Dendritic cell treated with granulocyte-macrophage colony-stimulating factor and Interleukin-4, amounts not matched to agents 40 ng/mL and 50 ng/mL, for 4 days (primary cell): ENCODE data around the gene ATP1B1.
"Not testable (repeated sequence)": the region's sequence is repeated elsewhere in the genome, so short reads cannot be mapped to it uniquely, and the experiment has no call there.

Source experiments
- H3K27ac Mint-ChIP-seq: one replicate; pipeline ENCODE4 v1.8.0; 2022; ENCODE audit warnings: mild to moderate bottlenecking, mixed read lengths
- H3K27me3 Mint-ChIP-seq: one replicate; pipeline ENCODE4 v1.8.0; 2022; ENCODE audit warnings: mild to moderate bottlenecking, mixed read lengths
- H3K36me3 Mint-ChIP-seq: one replicate; pipeline ENCODE4 v1.8.0; 2022; ENCODE audit warnings: low read depth, mixed read lengths
- H3K4me1 Mint-ChIP-seq: one replicate; pipeline ENCODE4 v1.8.0; 2022; ENCODE audit warnings: low read depth, mixed read lengths
- H3K4me3 Mint-ChIP-seq: one replicate; pipeline ENCODE4 v1.8.0; 2022; ENCODE audit warnings: mild to moderate bottlenecking, moderate library complexity, mixed read lengths
- H3K9me3 Mint-ChIP-seq: one replicate; pipeline ENCODE4 v1.8.0; 2022; ENCODE audit warnings: mixed read lengths
- intact Hi-C: fragments of 100-400 bp; cut with micrococcal nuclease; formaldehyde crosslinking; loops from one replicate; pipeline ENCODE4 v1.15.0; 2022

The ATP1B1 gene

DNA sequence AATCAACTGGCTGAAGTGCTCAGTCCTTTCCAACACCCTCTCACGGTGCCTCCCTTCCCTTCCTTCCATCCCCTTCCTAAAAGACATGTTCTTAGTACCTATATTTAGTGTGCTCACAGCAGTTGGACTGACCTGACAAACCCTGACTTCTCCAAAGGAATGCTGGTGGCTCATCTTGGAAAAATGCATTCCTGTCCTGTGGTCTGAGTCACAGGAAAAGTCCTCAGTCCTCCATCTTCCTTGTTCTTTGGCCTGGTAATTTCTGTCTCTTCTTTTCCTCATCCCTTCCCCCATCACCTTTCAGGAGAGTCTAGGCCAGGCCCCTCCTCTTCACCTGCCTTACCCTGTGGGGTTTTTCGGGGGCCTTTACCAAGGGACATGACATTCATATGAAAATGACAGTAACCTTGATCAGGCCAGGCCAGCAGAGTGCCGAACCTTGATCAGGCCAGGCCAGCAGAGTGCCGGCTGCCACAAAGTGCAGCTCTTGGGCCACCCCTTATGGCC, 7.2 kb downstream of the ATP1B1 start:
- intact Hi-C loops = loop anchor here (10.0 kb wide), 2 partner anchors 371 to 769 kb away; partner anchors contain the start of gene SLC19A2
- Mint-ChIP-seq H3K27me3 (no peaks in the 10 kb centered on the region), H3K36me3 (peaks cover 56% of the 10 kb centered on the region), H3K4me1 (peaks cover 72% of the 10 kb centered on the region), H3K4me3 (no peak overlapping the region), H3K9me3 (no peaks in the 10 kb centered on the region), H3K27ac (peak overlapping the region; percentile 20)

DNA sequence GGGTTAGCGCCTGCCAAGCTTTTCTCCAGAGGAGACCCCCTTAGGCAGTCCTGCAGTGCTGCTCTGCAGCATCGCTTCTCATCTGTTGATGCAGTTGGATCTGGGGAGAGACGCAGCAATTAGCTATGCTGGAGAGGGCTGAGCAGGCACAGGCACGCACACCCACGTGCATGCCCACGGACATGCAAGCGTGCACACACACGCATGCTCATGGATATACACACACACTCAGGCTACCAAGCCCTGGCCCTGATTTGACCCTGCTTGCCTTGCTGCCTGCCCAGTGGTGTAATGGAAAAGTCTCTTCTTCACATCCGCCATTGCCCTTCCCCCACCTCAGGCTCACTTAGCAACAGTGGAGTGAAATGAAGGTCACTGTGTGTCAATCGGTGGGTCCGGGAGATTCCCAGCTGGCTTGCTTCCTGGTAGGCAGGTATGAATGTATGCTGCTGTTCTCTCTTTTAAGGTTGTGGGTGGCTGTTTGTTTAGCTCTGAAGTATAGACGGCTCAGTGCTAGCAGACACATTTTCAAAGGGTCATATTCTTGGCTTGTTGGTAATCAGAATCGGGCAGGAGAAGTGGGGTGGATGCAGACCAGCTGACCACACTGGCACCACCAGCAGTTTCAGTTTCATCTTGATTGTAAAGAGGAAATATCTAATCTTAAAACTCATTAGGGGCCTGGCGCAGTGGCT, 9.5 kb downstream of the ATP1B1 start:
- Mint-ChIP-seq H3K9me3 (no peaks in the 10 kb centered on the region), H3K27ac (peak overlapping the region; percentile 87), H3K4me1 (peaks cover 59% of the 10 kb centered on the region), H3K27me3 (no peaks in the 10 kb centered on the region), H3K4me3 (peak overlapping the region; percentile 53), H3K36me3 (peaks cover 71% of the 10 kb centered on the region)
- intact Hi-C loops = loop anchor here (2.0 to 10.0 kb wide), 3 partner anchors 21 to 771 kb away; partner anchors contain the start of gene SLC19A2

DNA sequence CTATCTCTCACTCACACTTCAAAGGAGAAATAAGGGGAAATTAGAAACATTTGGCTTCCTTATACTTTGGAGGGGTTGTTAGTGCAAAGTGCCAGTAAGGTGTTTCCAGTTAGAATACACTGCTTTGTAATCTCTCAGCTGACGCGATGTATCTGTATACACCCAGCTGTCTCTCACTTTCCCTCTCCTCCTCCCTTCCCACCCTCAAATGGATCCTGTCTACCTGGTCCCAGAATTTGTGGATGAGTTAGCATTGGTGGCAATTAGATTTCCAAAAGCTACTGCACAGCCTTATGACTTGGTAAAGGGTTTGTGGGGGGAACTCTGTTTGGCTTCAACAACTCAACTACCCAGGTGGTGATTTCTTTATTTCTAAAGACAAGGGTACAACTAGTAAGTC, 10.5 kb downstream of the ATP1B1 start:
- H3K36me3 Mint-ChIP-seq = peaks cover 76% of the 10 kb centered on the region
- peak overlapping the region; percentile 87 for H3K27ac Mint-ChIP-seq
- H3K4me3 Mint-ChIP-seq = no peak overlapping the region
- H3K4me1 Mint-ChIP-seq = peaks cover 55% of the 10 kb centered on the region
- H3K9me3 Mint-ChIP-seq = no peaks in the 10 kb centered on the region
- intact Hi-C loops = loop anchor here (2.0 to 10.0 kb wide), 3 partner anchors 20 to 772 kb away; partner anchors contain the start of gene SLC19A2
- no peaks in the 10 kb centered on the region for H3K27me3 Mint-ChIP-seq

DNA sequence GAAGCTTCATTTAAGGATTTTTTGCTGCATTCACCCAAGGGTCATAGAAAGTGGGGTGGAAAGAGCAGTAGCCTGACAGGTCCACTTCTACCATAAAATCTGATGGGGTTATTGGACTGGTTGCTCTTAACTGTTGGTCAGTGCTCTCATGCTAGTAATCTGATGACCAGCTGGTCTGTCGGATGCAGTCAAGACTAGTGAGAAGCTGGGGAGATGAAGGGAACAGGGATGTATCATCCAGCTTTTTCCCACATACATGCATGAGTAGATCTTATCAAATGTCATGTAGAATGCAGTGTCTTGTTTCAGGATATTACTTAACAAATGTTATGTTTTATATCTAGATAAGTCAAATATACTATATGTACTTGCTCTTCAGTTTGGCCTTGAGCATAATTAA, 11.1 kb downstream of the ATP1B1 start:
- H3K4me3 Mint-ChIP-seq = no peak overlapping the region
- H3K27ac Mint-ChIP-seq = peak overlapping the region; percentile 87

DNA sequence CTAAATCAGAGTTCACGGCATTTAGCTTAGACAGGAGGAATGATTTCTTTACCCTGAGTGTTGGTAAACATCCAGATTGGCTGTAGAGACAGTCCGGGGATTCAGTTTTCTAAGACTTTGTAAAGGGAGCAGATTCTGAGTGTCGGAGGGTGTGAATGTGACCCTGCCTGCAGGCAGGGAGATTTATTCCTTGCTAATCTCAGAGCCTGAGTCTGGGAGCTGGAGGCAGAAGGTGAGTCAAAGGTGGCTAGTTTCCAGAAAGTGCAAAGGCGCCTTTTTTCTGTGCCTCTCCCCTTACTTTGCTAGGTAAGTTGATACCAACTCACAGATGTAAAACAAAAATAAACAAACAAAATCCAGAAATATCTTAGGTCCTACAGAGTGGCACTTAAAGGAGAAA, 11.7 kb downstream of the ATP1B1 start:
- intact Hi-C loops = loop anchor here (10.0 kb wide), 2 partner anchors 367 to 773 kb away; partner anchors contain the start of gene SLC19A2
- peaks cover 57% of the 10 kb centered on the region for H3K4me1 Mint-ChIP-seq
- no peaks in the 10 kb centered on the region for H3K9me3 Mint-ChIP-seq
- no peak overlapping the region for H3K27ac Mint-ChIP-seq
- H3K4me3 Mint-ChIP-seq = no peak overlapping the region
- H3K36me3 Mint-ChIP-seq = peaks cover 72% of the 10 kb centered on the region
- no peaks in the 10 kb centered on the region for H3K27me3 Mint-ChIP-seq

More for the DNA sequence above, 11.1 kb downstream of the ATP1B1 start:
- Mint-ChIP-seq H3K9me3 (no peaks in the 10 kb centered on the region), H3K27me3 (no peaks in the 10 kb centered on the region), H3K36me3 (peaks cover 74% of the 10 kb centered on the region), H3K4me1 (peaks cover 53% of the 10 kb centered on the region)
- intact Hi-C loops = loop anchor here (2.0 to 10.0 kb wide), 3 partner anchors 19 to 773 kb away; partner anchors contain the start of gene SLC19A2

DNA sequence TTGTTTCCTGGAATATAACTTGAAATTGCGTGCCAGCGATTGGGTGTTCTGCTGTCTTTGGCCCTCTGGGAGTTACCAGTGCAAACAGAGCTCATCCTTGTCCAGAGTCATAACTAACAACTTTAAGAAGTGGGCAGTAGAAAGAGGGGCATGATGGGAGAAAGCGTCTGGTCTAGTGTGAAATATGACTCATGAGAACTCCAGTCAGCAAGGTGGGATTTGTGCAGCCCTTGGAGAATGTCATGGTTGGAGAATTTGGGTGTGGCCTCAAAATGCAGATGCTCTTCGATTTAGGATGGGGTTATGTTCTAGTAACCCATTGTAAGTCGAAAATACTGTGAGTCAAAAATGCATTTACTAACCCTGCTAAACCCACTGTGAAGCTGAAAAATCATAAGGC, 12.9 kb downstream of the ATP1B1 start:
- no peaks in the 10 kb centered on the region for H3K9me3 Mint-ChIP-seq
- intact Hi-C loops = loop anchor here (10.0 kb wide), 2 partner anchors 365 to 775 kb away; partner anchors contain the start of gene SLC19A2
- H3K4me1 Mint-ChIP-seq = peaks cover 49% of the 10 kb centered on the region
- peak overlapping the region; percentile 31 for H3K27ac Mint-ChIP-seq
- peaks cover 72% of the 10 kb centered on the region for H3K36me3 Mint-ChIP-seq
- H3K27me3 Mint-ChIP-seq = no peaks in the 10 kb centered on the region
- H3K4me3 Mint-ChIP-seq = no peak overlapping the region

DNA sequence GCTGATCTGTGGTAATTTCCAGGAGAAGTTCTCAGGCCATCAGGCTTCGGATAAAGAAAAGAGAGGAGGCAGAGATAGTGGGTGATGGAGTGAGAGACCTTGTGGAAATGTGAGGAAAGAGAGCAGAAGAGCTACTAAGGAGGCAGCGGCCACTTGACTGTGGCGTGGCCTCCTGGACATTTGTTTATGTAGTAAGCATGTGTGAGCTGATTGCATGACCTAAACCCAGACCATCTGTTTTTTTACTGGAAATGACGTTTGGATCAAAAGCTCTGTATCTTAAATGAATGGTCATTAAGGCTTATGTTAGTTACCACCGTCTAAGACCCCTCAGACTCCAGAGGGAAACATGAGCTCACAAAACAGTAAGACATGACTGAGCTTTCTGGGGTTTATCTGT, 13.6 kb downstream of the ATP1B1 start:
- Mint-ChIP-seq H3K27ac (peak overlapping the region; percentile 31), H3K4me1 (peaks cover 49% of the 10 kb centered on the region), H3K27me3 (no peaks in the 10 kb centered on the region), H3K4me3 (no peak overlapping the region), H3K36me3 (peaks cover 72% of the 10 kb centered on the region), H3K9me3 (no peaks in the 10 kb centered on the region)
- intact Hi-C loops = no loop called here

DNA sequence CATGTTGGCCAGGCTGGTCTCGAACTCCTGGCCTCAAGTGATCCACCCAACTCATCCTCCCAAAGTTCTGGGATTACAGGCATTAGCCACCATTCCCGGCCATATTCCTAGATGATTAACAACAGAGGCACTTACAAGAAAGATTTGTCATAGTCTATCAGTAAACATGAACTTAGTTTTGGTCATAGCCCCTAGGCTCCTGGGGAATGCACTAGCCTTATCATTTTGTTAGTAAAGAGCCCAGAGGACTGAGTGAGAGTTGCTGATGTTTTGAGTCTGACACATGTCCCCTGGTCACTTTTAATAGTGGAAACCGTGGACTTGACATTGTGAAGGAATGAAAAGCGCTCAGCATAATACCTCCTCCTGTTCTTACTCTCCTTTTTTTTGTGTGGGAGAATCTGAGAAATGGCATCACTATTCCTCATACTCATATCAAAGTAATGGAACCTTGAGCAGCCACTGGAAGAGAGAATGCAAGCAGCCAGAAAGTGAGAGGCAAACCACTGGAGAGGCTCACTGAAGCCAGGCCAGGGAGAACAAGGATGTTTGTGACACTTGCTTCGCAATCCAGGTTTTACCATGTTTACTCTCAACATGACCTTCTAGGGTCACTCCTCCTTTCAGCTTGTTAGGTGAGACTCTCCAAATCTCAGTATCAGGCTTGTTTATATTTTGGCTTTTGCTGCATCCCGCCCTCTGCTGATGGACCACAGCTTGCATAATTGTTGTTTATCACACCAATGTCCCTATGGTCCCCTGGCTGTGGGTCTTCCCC, 14.8 kb downstream of the ATP1B1 start:
- H3K27ac Mint-ChIP-seq = no peak overlapping the region

DNA sequence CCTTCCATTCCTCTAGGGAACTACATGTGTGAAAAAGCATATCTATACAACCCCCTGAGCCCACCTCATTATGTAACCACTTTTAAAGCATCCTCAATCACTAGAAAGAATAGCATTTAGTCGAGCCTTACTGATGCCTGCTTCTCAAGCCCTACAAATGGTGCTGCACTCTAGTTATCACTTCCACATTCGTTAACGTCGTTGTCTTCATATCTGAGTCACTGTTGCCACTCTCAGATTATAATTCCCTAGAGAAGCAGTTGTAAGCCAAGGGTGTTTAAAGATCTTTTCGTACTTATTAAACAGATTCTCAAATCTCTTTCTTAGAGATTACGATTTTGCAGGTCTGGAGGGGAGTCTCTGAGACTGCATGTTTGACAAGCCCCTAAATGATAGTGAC, 16.5 kb downstream of the ATP1B1 start:
- Mint-ChIP-seq H3K27me3 (no peaks in the 10 kb centered on the region), H3K4me1 (peaks cover 26% of the 10 kb centered on the region), H3K9me3 (no peaks in the 10 kb centered on the region), H3K27ac (no peak overlapping the region), H3K4me3 (no peak overlapping the region), H3K36me3 (peaks cover 80% of the 10 kb centered on the region)
- intact Hi-C loops = no loop called here

More for the DNA sequence above, 14.8 kb downstream of the ATP1B1 start:
- Mint-ChIP-seq H3K36me3 (peaks cover 80% of the 10 kb centered on the region), H3K9me3 (no peaks in the 10 kb centered on the region), H3K27me3 (no peaks in the 10 kb centered on the region), H3K4me1 (peaks cover 38% of the 10 kb centered on the region), H3K4me3 (no peak overlapping the region)
- intact Hi-C loops = no loop called here

DNA sequence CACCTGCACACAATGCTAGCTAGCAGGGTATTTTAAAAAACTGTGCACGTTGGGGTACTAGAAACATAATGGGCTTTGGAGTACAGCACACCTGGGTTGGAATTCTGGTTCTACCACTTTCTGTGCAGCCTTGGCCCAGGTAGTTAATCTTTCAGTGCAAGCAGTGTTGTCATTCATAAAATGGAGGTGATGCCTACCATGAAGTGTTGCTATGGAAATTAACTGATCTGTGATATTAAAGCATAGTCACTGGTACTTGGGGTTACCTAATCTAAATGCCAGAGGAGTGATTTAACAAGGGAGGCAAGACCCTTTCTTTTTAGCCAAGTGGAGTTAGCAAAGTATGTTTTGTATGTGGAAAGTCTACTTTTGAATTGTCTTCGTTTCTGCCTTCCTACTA, 18.0 kb downstream of the ATP1B1 start:
- Mint-ChIP-seq H3K4me1 (peaks cover 23% of the 10 kb centered on the region), H3K4me3 (no peak overlapping the region), H3K9me3 (no peaks in the 10 kb centered on the region), H3K27ac (no peak overlapping the region), H3K36me3 (peaks cover 86% of the 10 kb centered on the region), H3K27me3 (no peaks in the 10 kb centered on the region)
- intact Hi-C loops = no loop called here

DNA sequence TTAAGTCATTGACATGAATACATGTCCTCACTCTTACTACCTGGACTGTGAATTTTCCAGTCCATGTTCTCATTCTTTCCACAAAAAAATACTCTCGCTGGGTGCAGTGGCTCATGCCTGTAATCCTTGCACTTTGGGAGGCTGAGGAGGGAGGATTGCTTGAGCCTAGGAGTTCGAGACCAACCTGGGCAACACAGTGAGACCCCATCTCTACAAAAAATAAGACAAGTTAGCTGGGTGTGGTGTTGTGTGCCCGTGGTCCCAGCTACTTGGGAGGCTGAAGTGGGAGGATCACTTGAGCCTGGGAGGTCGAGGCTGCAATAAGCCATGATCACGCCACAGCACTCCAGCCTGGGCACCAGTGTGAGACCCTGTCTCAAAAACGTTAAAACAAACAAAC, 19.1 kb downstream of the ATP1B1 start:
- H3K27me3 Mint-ChIP-seq, H3K27ac Mint-ChIP-seq, H3K9me3 Mint-ChIP-seq, H3K4me3 Mint-ChIP-seq, intact Hi-C loops: not testable (repeated sequence)
- Mint-ChIP-seq H3K36me3 (peaks cover 89% of the 10 kb centered on the region), H3K4me1 (peaks cover 16% of the 10 kb centered on the region)

DNA sequence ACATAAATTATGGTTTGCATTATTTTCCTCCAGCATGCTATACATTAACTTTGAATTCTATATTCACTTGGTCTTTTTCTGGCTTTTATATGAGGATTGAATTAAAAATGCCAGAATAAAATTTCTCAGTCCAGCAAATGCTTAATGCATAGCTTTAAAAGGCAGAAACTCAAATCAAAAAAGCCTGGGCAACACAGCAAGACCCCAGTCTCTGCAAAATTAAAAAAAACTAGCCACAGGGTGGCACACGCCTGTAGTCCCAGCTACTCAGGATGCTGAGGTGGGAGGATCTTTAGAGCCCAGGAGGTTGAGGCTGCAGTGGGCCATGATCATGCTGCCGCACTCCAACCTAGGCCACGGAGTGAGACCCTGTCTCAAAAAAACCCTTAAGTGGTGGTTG, 19.8 kb downstream of the ATP1B1 start:
- Mint-ChIP-seq H3K27me3 (no peaks in the 10 kb centered on the region), H3K27ac (no peak overlapping the region), H3K36me3 (peaks cover 91% of the 10 kb centered on the region), H3K4me3 (no peak overlapping the region), H3K9me3 (no peaks in the 10 kb centered on the region), H3K4me1 (peaks cover 16% of the 10 kb centered on the region)
- intact Hi-C loops = no loop called here

DNA sequence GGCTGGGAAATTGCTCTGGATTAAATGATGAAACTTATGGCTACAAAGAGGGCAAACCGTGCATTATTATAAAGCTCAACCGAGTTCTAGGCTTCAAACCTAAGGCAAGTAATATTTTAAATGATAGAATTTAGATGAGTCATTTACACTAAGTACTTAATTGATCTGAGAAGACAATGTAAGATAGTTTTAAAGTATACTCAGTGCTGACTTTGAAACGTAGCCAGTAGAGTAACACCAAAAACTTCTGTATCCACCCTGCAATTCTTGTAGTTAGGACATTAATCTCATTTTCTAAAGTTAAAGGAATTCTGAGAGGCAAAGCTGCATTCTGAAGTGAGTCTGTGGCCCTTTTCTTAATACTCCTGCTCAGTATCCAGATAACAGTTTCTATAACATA, 20.8 kb downstream of the ATP1B1 start:
- Mint-ChIP-seq H3K27ac (no peak overlapping the region), H3K4me1 (peaks cover 8% of the 10 kb centered on the region), H3K9me3 (no peaks in the 10 kb centered on the region), H3K36me3 (peaks cover 89% of the 10 kb centered on the region), H3K4me3 (no peak overlapping the region), H3K27me3 (no peaks in the 10 kb centered on the region)
- intact Hi-C loops = no loop called here

DNA sequence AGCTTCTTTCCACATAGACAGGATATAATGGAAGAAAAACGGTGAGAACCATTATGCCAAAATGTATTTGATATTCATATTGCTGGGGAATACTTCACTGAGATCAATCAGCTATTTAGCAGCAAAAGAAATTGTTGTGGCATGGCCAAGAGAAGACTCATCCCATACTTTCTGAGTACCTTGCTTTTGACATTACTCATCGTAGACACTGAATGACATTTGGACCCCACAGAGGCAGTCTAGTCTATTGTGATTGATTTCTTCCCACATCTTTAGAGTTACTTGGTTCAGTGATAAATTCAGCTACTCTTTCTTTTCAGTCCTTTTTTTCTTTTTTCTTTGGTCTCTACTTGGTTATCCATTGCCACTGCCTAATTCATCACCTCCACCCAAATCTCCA, 22.1 kb downstream of the ATP1B1 start:
- Mint-ChIP-seq H3K9me3 (no peaks in the 10 kb centered on the region), H3K27me3 (no peaks in the 10 kb centered on the region), H3K4me1 (no peaks in the 10 kb centered on the region), H3K4me3 (no peak overlapping the region), H3K36me3 (peaks cover 89% of the 10 kb centered on the region), H3K27ac (no peak overlapping the region)
- intact Hi-C loops = no loop called here
